NCI-H774 (cell line): Measurements from ENCODE around the gene SYCN.

Source experiments
- DNase-seq: peaks from one replicate; lab custom pipeline; 2025; lab: John Stamatoyannopoulos, UW

SYCN gene

DNA sequence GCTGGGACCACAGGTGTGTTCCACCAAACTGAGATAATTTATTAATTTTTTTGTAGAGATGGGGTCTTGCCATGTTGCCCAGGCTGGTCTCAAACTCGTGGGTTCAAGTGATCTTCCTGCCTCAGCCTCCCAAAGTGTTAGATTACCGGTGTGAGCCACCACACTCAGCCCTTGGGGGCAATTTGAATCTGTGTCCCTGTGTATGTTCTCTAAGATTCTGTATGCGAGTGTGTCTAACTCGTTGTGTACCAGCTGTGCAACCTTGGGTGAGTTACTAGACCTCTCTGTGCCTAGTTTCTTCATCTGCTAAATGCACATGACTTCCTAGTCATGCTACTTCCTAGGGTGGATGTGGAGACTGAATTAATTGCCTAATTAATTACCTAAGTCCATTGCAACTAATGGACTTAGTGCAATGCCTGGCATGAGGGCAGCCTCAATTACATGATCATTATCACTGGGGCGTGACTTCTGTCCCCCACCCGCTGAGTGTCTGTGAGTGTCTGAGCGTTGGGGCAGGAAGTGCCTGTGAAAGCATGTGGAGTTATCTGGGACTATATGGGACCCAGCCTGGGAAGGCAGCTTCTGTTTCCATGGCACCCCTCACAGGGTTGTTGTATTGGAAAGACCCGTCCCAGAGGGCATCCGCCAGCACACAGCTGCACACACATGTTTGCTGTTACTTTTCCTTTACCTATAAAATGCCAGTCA is 9.1 kb downstream of the SYCN start:
- DNase-seq, result no peak

DNA sequence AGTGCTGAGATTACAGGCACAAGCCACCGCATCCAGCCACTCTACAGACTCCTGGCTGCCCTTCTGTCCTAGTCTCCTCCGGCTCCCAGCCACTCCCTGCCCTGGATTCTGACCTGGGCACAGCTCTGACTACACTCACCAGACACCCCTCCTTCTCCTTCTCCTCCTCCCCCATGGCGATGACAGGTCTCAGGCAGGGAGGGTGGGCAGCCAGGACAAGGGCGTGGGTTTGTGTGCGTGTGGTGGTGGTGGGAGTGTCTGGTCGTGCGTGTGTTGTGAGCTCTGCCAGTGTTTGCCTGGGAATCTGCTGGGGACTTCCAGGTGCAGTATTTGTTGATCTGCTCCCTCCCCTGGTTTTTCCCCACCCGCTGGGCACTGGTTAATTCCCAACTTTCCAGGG is 10.3 kb downstream of the SYCN start:
- no peak for DNase-seq

DNA sequence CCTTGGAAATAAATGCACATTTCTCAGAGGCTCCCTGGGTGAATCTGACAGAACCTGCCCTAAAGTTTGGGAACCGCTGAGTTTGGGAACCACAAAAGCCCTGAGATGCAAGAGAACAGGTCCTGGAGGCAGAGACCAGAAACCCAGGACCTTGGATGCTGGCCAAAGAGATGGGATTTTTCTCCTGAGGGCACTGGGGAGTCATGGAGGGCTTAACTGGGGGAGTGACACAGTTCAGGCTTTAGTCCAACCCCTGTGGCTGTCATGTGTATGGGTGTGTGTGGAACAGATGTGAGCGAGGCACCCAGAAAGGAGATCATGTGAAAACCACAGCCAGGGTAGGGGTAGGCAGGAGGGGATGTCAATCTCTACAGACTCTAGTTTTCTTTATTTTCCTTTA is 11.2 kb downstream of the SYCN start:
- no peak for DNase-seq

DNA sequence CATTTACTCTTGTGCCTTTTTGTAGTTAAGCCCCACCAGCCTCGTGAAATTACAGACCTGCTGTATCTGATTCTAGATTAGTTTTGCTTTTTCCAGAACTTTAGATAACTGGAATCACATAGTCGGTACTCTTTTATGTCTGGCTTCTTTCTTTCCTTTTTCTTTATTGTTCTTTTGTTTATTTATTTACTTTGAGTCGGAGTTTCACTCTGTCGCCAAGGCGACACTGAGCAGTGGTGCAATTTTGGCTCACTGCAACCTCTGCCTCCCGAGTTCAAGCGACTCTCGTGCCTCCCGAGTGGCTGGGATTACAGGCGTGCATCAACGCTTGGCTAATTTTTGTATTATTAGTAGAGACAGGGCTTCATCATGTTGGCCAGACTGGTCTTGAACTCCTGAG is 13.3 kb downstream of the SYCN start:
- DNase-seq, result no peak

DNA sequence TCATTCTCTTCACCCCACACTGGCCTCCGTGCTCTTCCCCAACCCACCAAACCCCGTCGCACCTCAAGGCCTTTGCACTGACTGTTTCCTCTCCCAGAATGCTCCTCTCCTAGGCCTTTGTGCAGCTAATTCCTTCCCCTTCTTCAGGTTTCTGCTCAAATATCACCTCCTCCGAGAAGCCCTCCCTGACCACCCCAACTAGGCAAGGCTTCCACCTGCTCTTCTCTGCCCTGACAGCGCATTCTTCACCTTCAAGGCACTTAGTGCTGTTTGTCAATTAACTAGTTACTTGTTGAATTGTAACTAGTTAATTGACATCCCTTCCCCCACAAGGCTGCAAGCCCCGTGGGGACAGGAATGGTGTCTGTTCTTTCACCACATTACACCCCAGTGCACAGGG is 15.1 kb downstream of the SYCN start:
- DNase-seq, result no peak

DNA sequence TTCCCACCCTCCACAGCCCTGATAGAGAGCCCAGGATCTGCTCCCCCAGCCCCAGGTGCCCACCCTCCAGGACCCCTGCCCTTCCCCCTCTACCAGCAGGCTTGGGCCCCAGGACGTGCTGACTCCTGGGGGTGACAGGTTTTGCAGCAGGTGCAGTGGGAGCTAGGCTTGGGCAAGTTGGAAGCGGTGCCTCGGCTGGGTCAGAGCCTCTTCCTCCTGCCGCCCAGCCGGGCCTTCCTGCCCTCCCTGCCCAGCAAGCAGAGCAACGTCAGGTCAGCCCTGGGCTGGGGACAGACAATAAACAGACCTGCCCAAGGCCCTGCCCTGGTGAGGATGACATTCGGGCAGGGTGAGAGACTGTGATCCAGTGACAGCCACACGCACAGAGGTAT is 16.5 kb downstream of the SYCN start:
- DNase-seq, result no peak

DNA sequence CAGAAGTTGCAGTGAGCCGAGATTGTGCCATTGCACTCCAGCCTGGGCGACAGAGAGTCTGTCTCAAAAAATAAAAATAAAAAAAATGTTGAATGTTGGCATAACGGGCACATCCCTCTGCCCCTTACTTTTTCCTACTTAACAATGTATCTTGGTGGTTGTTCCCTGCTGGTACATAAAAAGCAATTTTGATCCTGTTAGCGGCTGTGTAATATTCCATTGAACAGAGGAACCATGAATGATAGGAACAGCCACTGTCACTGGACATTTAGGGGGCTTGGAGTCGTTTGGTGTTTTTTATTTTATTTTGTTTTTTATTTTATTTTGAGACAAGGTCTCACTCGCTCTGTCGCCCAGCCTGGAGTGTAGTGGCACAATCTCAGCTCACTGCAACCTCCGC is 17.7 kb downstream of the SYCN start:
- no peak for DNase-seq

DNA sequence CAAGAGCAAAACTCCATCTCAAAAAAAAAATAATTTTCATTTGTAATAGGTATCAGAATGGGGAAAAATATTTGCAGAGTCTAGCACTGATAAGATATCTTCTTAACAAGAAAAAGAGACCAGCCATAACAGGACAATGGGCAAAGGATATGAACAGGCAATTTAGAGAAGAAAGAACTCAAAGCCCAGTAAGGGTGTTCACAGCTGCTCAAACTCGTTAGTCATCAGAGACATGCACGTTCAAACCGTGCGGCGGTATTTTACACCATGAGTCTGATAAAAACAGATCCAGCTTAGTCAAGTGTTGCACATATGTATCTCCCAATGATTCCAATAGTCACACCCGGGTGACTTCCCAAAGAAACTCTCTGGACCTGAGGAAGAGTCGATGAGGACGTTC is 21.0 kb downstream of the SYCN start:
- DNase-seq, result no peak

DNA sequence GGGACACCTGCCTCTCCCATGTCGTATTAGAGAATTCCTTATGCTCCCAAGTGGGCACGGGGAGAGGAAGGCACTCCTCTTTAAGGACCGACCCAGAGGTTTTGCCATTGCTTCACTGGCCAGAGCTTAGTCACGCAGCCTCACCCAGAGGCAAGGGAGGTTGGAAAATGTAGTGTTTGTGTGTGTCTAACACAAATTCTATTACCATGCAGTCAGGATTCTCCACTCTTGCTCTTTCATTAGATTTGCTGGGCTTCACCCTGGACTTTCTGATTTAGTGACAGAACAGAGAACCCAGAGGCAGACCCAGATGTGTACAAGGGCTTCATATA is 21.9 kb downstream of the SYCN start:
- no peak for DNase-seq

DNA sequence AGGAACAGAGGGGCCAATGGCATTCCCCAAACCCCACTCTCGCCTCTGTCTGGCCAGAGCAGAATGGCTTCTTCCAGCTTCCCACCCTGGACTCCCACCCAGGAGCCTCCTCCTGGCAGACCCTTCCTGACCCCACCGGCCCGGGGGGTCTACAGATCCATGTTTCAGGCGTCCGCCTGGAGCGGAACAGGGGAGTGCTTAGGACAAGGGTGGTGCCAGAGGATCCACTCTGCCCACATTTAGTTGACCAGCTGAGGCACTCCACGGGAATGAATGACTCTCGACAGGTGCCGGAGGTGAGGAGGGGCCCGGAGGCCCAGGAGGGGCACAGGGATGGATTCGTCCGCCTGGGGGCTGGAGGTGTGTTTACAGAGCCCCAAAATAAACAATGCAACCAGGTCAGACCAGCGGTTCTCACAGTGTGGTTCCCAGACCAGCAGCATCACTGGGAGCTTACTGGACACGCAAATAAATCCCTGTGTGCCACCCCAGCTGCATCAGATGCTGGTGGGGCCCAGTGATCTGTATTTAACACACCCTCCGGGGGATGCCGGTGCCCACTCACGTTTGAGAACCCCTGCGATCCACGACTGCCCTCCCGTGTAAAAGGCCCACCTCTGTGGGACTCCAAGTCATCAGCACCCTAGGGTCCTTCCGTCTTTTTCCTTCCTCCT is 22.4 kb downstream of the SYCN start:
- DNase-seq, result no peak

DNA sequence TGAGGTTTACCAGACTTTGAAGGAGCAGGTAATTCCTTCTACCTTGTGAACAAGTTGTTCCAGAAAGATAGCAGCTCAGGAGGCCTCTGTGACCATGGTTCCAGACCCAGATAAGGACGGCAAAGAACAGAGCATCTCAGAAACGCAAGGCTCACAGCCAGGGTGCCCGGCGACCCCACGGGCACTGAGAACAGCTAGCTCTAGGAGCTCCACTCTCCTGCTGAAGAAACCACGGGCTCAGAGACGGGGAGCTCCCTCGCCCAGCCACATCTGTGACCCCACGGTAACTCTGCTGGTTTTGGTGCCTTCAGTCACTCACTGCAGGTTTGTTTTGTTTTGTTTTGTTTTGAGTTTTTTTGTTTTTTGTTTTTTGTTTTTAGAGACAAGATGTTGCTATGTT is 23.3 kb downstream of the SYCN start:
- no peak for DNase-seq

DNA sequence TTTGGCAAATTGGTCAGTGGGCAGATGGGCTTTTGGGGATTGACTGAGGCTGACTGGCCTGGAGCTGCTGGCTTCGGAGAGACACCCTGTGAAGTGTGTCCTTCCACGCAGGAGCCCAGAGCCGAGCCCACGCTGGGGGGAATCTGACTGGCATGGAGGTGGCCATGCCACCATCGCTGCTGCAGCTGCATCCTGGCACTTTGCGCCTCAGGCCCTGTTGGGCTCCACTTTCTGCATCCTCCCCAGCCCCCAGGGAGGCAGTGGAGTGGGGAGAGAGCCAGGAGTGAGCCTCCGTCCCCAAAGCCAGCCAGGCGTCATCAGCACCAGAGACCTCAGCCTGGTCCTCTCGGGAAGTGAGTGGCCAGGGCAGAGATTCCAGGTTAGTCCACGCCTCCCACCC is 24.3 kb downstream of the SYCN start:
- no peak for DNase-seq

DNA sequence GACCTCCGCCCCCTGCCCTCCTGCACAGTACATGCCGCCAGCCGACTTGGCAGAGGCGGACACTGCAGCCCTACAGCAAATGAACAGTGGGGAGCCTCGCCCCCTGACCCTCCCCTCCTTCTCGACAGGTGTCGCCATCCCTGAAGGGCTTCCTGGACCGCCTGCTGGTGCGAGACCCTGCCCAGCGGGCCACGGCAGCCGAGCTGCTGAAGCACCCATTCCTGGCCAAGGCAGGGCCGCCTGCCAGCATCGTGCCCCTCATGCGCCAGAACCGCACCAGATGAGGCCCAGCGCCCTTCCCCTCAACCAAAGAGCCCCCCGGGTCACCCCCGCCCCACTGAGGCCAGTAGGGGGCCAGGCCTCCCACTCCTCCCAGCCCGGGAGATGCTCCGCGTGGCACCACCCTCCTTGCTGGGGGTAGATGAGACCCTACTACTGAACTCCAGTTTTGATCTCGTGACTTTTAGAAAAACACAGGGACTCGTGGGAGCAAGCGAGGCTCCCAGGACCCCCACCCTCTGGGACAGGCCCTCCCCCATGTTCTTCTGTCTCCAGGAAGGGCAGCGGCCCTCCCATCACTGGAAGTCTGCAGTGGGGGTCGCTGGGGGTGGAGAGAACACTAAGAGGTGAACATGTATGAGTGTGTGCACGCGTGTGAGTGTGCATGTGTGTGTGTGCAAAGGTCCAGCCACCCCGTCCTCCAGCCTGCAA is 25.6 kb downstream of the SYCN start:
- no peak for DNase-seq

DNA sequence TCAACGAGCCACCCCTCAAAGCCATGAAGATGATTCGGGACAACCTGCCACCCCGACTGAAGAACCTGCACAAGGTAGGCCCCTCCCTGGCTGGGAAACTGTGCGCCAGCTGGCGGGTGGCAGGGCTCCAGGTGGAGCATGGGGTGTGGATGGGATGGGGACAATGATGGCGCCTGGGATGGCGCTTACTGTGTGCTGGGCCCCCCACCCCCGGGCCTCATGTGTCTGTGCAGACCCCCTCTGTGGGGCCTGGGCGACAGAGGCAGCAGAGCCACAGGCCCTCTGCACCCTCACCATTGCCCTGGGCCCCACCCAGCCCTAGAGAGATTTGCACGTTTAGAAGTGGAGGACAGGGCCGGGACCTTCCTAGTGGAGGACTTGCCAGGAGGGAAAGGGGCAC is 26.3 kb downstream of the SYCN start:
- no peak for DNase-seq

DNA sequence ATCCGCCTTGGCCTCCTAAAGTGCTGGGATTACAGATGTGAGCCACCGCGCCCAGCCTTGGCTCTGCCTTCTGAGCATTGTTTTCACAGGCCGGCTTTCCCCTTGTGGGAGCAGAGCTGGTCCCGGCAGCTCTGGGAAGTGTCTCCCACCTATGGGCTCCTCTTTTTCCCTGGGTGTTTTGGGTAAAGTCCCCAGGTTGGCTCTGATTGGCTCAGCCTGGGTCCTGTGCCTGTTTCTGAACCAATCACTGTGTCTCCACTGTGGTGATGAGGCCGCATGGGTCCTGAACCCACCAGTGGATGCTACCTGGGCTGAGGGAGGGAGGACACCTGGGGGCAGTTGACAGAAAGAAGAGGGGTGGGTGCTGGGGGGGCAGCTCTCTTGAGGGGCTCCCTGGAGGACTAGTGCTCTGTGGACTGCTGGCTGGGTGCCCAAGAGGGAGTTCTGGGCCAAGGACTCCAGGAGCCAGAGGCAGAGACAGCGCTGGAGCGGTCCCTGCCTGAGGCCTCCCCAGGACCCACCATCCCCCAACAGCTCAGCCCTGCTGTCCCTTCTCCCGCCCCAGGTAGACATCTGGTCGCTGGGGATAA is 26.9 kb downstream of the SYCN start:
- DNase-seq, result no peak

DNA sequence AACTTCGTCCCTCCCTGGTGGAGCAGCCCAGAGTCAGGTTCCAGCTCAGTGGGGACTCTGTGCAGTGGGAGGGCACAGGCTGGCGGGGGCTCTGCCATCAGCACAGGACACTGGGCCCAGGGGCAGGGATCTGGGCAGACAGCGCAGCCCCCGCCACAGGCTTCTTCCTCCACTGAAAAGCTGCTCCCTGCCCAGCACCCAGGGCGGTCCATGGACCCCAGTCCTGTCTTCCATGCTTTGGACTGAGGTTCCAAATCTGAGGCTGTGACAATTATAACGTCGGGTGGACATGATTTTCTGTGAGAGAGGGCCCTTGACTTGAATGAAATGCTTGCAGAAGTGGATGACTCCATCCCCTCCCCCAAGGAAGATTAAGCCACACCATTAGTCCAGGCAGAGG is 28.5 kb downstream of the SYCN start:
- no peak for DNase-seq

DNA sequence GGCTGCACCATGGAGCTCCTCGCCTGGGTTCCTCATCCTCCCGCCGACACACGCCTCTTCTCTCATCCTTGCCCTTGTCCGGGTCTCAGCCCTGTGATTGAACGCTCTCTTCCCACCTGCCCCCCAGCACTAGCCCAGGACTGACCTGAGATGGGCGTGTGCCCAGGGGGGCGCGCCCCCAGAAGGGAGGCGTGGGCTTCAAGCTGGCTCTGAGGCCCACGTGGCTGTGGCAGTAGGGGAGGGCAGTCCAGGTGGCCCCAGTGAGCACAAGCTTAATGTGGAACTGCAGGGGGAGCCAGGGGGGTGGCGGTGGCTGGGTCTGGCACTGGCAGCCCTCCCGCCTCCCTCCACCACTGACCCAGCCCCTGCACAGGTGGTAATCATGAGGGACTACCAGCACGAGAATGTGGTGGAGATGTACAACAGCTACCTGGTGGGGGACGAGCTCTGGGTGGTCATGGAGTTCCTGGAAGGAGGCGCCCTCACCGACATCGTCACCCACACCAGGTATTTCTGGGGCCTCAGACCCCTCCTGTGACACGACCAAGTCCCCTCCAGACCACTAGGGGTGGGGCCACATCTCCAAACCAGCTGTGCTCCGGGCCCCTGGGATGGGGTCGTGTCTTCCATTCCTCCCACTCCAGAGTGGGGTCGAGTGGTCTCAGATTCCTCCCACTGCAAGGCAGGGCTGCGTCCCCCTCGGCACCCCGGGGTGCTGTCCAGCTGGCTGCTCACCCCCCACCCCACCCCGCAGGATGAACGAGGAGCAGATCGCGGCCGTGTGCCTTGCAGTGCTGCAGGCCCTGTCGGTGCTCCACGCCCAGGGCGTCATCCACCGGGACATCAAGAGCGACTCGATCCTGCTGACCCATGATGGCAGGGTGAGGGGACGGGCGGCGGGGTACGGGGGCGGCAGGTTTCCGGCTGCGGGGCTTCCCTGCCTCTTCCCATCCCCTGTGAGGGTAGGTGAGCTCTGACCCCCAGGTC is 29.2 kb downstream of the SYCN start:
- DNase-seq, result no peak

DNA sequence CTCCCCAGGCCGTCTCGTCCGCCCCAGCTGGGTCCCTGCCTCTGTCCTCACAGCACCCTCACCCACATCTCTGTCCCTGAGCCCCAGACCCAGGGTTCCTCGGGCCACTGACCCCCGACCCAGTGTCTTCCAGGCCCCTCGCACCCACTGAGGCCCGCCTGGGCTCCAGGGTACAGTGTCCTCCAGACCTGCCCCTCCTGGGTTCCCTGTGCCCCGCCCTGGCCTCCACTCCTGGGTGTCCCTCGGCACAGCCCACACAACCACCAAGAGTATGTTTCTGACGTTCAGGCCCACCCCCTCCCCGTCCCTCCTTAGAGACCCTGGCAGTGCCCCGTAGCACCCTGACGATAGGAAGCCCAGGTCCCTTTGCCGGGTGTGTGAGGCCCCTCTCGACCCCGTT is 29.9 kb downstream of the SYCN start:
- no peak for DNase-seq

DNA sequence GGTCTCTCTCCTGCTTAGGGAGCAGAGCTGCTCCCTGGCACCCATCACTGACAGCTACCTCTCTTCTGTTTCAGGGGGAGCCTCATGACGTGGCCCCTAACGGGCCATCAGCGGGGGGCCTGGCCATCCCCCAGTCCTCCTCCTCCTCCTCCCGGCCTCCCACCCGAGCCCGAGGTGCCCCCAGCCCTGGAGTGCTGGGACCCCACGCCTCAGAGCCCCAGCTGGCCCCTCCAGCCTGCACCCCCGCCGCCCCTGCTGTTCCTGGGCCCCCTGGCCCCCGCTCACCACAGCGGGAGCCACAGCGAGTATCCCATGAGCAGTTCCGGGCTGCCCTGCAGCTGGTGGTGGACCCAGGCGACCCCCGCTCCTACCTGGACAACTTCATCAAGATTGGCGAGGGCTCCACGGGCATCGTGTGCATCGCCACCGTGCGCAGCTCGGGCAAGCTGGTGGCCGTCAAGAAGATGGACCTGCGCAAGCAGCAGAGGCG is 30.5 kb downstream of the SYCN start:
- no peak for DNase-seq

DNA sequence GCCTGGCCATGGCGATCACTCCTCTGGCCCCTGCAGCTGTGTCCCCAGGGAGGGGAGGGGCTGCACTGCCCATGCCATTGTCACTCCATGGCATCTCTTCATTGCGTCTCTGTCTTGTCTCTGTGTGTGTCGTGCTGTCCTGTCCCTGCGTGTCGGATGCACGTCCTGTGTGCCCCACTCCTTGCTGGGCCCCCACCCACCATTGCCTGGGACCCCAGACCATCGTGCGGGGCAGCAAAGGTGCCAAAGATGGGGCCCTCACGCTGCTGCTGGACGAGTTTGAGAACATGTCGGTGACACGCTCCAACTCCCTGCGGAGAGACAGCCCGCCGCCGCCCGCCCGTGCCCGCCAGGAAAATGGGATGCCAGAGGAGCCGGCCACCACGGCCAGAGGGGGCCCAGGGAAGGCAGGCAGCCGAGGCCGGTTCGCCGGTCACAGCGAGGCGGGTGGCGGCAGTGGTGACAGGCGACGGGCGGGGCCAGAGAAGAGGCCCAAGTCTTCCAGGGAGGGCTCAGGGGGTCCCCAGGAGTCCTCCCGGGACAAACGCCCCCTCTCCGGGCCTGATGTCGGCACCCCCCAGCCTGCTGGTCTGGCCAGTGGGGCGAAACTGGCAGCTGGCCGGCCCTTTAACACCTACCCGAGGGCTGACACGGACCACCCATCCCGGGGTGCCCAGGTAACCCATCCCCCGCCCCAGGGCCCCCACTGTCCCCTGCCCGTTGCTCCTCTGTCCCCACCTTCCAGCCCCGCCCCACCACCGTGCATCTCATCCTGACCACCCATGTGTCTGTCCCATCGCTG is 31.2 kb downstream of the SYCN start:
- no peak for DNase-seq
